GM18870 (cell line): Measurements from ENCODE around the gene NCK2.

Source experiments
- ATAC-seq: cut with Tn5 transposase; IDR thresholded peaks from one replicate; pipeline ENCODE4 v1.9.1; 2021; ENCODE audit warnings: moderate library complexity; ENCODE audit not compliant: unreplicated experiment

Gene NCK2

GRCh38 chr2:105789745-105790460 is 45.2 kb downstream of the NCK2 start:
- peak; percentile 82 for ATAC-seq

GRCh38 chr2:105790461-105791149 is 45.9 kb downstream of the NCK2 start:
- peak; percentile 21 for ATAC-seq

- no peak for ATAC-seq
These were observed 46.5 kb downstream of the NCK2 start for GRCh38 chr2:105791229-105791628.

GRCh38 chr2:105792561-105792960 is 47.8 kb downstream of the NCK2 start:
- ATAC-seq, result no peak

GRCh38 chr2:105793196-105793975 is 48.7 kb downstream of the NCK2 start:
- ATAC-seq, result no peak

- no peak for ATAC-seq
These were observed 50.3 kb downstream of the NCK2 start for GRCh38 chr2:105794926-105795574.

GRCh38 chr2:105795575-105795934 is 50.8 kb downstream of the NCK2 start:
- ATAC-seq, result no peak

- no peak for ATAC-seq
These were observed 51.5 kb downstream of the NCK2 start for GRCh38 chr2:105796131-105796638.

GRCh38 chr2:105796791-105797190 is 52.1 kb downstream of the NCK2 start:
- ATAC-seq, result no peak

- peak; percentile 56 for ATAC-seq
These were observed 52.6 kb downstream of the NCK2 start for GRCh38 chr2:105797298-105797819.

- ATAC-seq, result no peak
These were observed 53.9 kb downstream of the NCK2 start for GRCh38 chr2:105798595-105798994.

- no peak for ATAC-seq
These were observed 55.5 kb downstream of the NCK2 start for GRCh38 chr2:105800036-105800713.

- ATAC-seq, result no peak
These were observed 56.4 kb downstream of the NCK2 start for GRCh38 chr2:105800953-105801635.

GRCh38 chr2:105801961-105802360 is 57.2 kb downstream of the NCK2 start:
- ATAC-seq, result no peak

- peak; percentile 63 for ATAC-seq
These were observed 57.9 kb downstream of the NCK2 start for GRCh38 chr2:105802587-105802986.

GRCh38 chr2:105803337-105803736 is 58.6 kb downstream of the NCK2 start:
- peak; percentile 41 for ATAC-seq

- no peak for ATAC-seq
These were observed 59.1 kb downstream of the NCK2 start for GRCh38 chr2:105803773-105804172.

- ATAC-seq, result no peak
These were observed 59.6 kb downstream of the NCK2 start for GRCh38 chr2:105804266-105804665.

GRCh38 chr2:105806996-105807395 is 62.3 kb downstream of the NCK2 start:
- ATAC-seq, result no peak
